SH-SY5Y (cell line): Measurements from ENCODE around the gene BTN2A1.

Experiments
- GATA2 ChIP-seq: IDR thresholded peaks from 2 replicates; pipeline ENCODE4 v1.6.1; 2011; ENCODE audit warnings: mild to moderate bottlenecking, low read depth, low read length
- GATA3 ChIP-seq: IDR thresholded peaks from 2 replicates; pipeline ENCODE4 v1.6.1; 2011; ENCODE audit warnings: low read depth, mild to moderate bottlenecking, low read length, moderate library complexity

DNA sequence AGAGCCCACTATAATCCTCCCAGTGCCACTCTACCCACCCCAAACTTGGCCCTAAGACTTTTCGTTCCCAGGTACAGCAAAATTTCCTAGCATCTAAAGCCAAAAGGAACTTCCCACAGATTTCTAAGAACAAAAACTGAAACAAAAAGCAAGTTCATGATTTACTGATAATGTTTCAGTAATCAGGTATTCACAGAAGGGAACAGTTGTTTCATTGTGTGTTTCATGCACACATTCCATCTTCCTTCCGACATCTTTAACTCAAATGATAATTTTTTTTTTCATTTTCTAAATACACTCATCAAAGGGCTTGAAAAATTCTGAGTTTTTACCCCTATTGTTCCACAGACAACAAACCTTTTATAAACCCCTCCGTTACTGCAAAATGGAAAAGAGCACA lies 36.4 kb downstream of the BTN2A1 start:
- TF ChIP-seq GATA3 (no peak), GATA2 (no peak)
